HepG2 (cell line): ENCODE results near the gene CHKB. TPM values are rescaled to one million over a fixed set of nuclear protein-coding genes. Genes with fewer than 3 reads are reported as not detected.

Source experiments
- ATAC-seq: fragments of 200-7000 bp; cut with Tn5 transposase; 3 replicates; pipeline ENCODE4 v1.9.1; 2020; ENCODE audit warnings: mild to moderate bottlenecking, moderate library complexity
- BruUV-seq: library from RNA; stranded (reverse); fragments of 400-500 nt; replicated peaks from 2 replicates; lab custom pipeline; 2021; lab: Mats Ljungman, UMichigan
- CTCF ChIA-PET: fragments of 300-600 bp; formaldehyde crosslinking; extraction: SDS; loops from one replicate; lab custom pipeline; 2021; ENCODE audit warnings: low total read pairs, inconsistent platforms, low intra/inter-chr PET ratio; lab: Yijun Ruan, JAX
- POLR2A ChIA-PET: fragments of 350-600 bp; sonication (Branson Sonifier 250); formaldehyde crosslinking; loops from one replicate; lab custom pipeline; 2020; ENCODE audit warnings: antibody characterized with exemption, inconsistent platforms; lab: Yijun Ruan, JAX
- DNase-seq: peaks from one replicate; pipeline ENCODE4 v3.0.0-alpha.2; 2015; ENCODE audit warnings: low spot score
- FAIRE-seq: peaks from 3 replicates; lab custom pipeline; 2011; peaks lifted over from hg19 to GRCh38; lab: Jason Lieb, UNC
- H2AFZ ChIP-seq: one replicate; pipeline ENCODE4 v1.6.1; 2011; ENCODE audit warnings: low read length, inconsistent platforms
- H3K27ac ChIP-seq: fragments of 300-600 bp; 3 replicates; pipeline ENCODE4 v1.8.0; 2011; ENCODE audit warnings: mixed run types, mild to moderate bottlenecking, mixed read lengths, low read length, inconsistent platforms; ENCODE audit not compliant: insufficient read depth; ENCODE audit errors: extremely low read length
- H3K27me3 ChIP-seq, 2 experiments: fragments of 200-600 bp in 1 of 2; 2 replicates in 1 of 2; 3 replicates in 1 of 2; pipeline versions ENCODE4 v1.6.0 to v1.8.0; 2011; ENCODE audit warnings: low read length in 2 of 2, mild to moderate bottlenecking in 2 of 2, moderate library complexity in 2 of 2, inconsistent platforms in 1 of 2; ENCODE audit not compliant: insufficient read depth in 2 of 2, control insufficient read depth in 1 of 2
- H3K36me3 ChIP-seq, 2 experiments: fragments of 200-600 bp in 1 of 2; replicated peaks in 1 of 2; 2 replicates in 1 of 2; 3 replicates in 1 of 2; pipeline versions ENCODE4 v1.5.1 to v1.8.0; 2011; ENCODE audit warnings: low read length in 2 of 2, inconsistent platforms in 1 of 2; ENCODE audit not compliant: insufficient read depth in 2 of 2, control insufficient read depth in 1 of 2
- H3K4me1 ChIP-seq: 2 replicates; pipeline ENCODE4 v1.5.1; 2012; ENCODE audit warnings: low read length, inconsistent platforms; ENCODE audit not compliant: insufficient read depth
- H3K4me2 ChIP-seq: 2 replicates; pipeline ENCODE4 v1.6.0; 2011; ENCODE audit warnings: low read depth, low read length, inconsistent platforms
- H3K4me3 ChIP-seq, 3 experiments: fragments of 200-600 bp in 1 of 3; sonication (generic), shearing (Covaris generic) in 1 of 3; replicated peaks in 1 of 3; 2 replicates each; pipeline ENCODE4 v1.5.1; 2011 to 2016; ENCODE audit warnings: low read length in 3 of 3, inconsistent platforms in 2 of 3, low read depth in 2 of 3, mild to moderate bottlenecking in 2 of 3, control low read depth in 1 of 3, mixed read lengths in 1 of 3; ENCODE audit not compliant: insufficient read depth in 1 of 3
- H3K79me2 ChIP-seq: one replicate; pipeline ENCODE4 v1.6.1; 2011; ENCODE audit warnings: low read length, inconsistent platforms; ENCODE audit not compliant: insufficient read depth
- H3K9ac ChIP-seq: 2 replicates; pipeline ENCODE4 v1.6.0; 2011; ENCODE audit warnings: mild to moderate bottlenecking, low read depth, low read length, inconsistent platforms; ENCODE audit not compliant: insufficient read depth
- H3K9me3 ChIP-seq: 2 replicates; pipeline ENCODE4 v1.5.1; 2012; ENCODE audit warnings: mild to moderate bottlenecking, low read length
- H4K20me1 ChIP-seq: 2 replicates; pipeline ENCODE4 v1.6.0; 2011; ENCODE audit warnings: inconsistent platforms, mild to moderate bottlenecking, low read length, moderate library complexity; ENCODE audit not compliant: insufficient read depth
- EP300 ChIP-seq, 3 experiments: sonication (generic) in 1 of 3; formaldehyde crosslinking in 1 of 3; IDR thresholded peaks; 2 replicates each; pipeline versions ENCODE4 v1.5.1 to v1.6.1; 2011 to 2020; ENCODE audit warnings: low read depth in 2 of 3, low read length in 2 of 3, borderline replicate concordance in 1 of 3, improper control_type of control experiment in 1 of 3, mild to moderate bottlenecking in 1 of 3, missing genetic modification reagents in 1 of 3, moderate library complexity in 1 of 3
- HNRNPL ChIP-seq: fragments of 200-400 bp; formaldehyde crosslinking; IDR thresholded peaks from 2 replicates; pipeline ENCODE4 v1.6.1; 2017; ENCODE audit warnings: mild to moderate bottlenecking, low read depth, low read length
- SP5 ChIP-seq: IDR thresholded peaks from 2 replicates; pipeline ENCODE4 v1.6.1; 2016; ENCODE audit warnings: low read depth, borderline replicate concordance
- TEAD2 ChIP-seq: sonication (generic); formaldehyde crosslinking; IDR thresholded peaks from 2 replicates; pipeline ENCODE4 v1.9.0; 2021; ENCODE audit warnings: missing genetic modification reagents
- ZNF343 ChIP-seq: sonication (generic); formaldehyde crosslinking; IDR thresholded peaks from 2 replicates; pipeline ENCODE4 v1.4.0; 2020; ENCODE audit warnings: mild to moderate bottlenecking, missing genetic modification reagents
- WGBS: methylation state at CpG from one replicate; pipeline ENCODE4 v1.1.6; 2017; ENCODE audit warnings: low lambda C conversion rate; 5-methylcytosine and 5-hydroxymethylcytosine counted together
- in situ Hi-C: cut with HindIII; loops from 2 replicates; pipeline ENCODE4 v1.10.0; 2017; ENCODE audit warnings: low pct_unique_long_range_greater_than_20kb; ENCODE audit not compliant: extremely low pct_ligation_motif_present
- intact Hi-C: fragments of 100-400 bp; cut with micrococcal nuclease; formaldehyde crosslinking; loops from one replicate; pipeline ENCODE4 v1.10.0; 2022; ENCODE audit not compliant: unreplicated experiment
- polyA plus RNA-seq, 8 experiments: library from polyadenylated mRNA; depleted of rRNA in 3 of 8; stranded (reverse) in 7 of 8; unstranded in 1 of 8; fragments of >200 nt; fragmentation: Illumina TruSeq in 4 of 8; extraction: Trizol in 4 of 8; gene quantifications; 2 replicates each; pipeline versions ENCODE4 v1.2.1 to v1.2.3, GENCODE V29; 2011 to 2016; ENCODE audit warnings: low read depth in 4 of 8, missing spikeins in 1 of 8, mixed read lengths in 1 of 8; ENCODE audit not compliant: insufficient read depth in 1 of 8
- total RNA-seq, 5 experiments: library from RNA; depleted of rRNA; stranded (reverse); fragments of >200 nt; fragmentation: Illumina TruSeq; extraction: Trizol; gene quantifications; 2 replicates each; pipeline ENCODE4 v1.2.3, GENCODE V29; 2016; ENCODE audit warnings: low read depth in 1 of 5
- TF ChIP-seq, protein P1 (sequence below): sonication (generic); formaldehyde crosslinking; IDR thresholded peaks from 2 replicates; pipeline ENCODE4 v1.4.0; 2020; ENCODE audit warnings: missing genetic modification reagents, borderline replicate concordance

The CHKB gene
- total and polyA plus RNA-seq, 2 of the 13 experiments (the other 11 are each of a cell fraction or from before 2014, with no cell fraction given) = 24.5 to 42.7 TPM

DNA sequence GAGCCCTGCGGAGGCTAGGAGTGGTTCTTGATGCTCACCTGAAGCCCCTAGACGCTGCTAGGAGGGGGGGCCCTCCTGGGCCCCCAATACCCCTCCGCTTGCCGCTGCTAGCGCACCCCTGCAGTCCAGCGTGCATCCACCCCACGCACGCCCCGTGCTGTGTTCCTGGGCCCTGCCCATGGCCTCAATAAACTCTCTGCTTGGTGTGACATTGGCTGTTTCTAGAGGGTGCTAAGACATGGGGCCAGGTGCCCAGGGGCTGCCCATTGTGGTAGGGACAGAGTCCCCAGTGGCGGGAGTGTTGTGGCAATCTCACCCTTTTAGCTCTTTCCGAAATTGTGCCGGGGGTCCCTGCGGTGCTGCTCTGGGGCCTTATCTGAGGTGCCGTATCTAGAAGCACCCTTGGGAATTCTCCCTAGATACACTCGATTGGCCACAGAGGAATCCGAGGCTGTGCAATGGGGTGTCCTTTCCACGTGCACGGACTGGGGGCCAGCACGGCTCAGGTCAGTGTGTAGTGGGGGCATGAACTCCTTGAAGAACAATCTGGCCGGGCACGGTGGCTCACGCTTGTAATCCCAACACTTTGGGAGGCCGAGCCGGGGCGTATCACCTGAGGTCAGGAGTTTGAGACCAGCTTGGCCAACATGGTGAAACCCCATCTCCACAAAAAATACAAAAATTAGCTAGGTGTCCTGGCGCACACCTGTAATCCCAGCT lies 28.9 kb upstream of the CHKB start:
- POLR2A ChIA-PET = interaction anchor here (1.6 kb wide), 1 partner anchor 29 kb away, joined by 4 read pairs; the partner anchor contains the start of gene CHKB
- no peak for ATAC-seq
- no peaks in the 10 kb centered on the region for H3K79me2 ChIP-seq
- BruUV-seq = no TSS peak
- H3K9ac ChIP-seq = no peak overlapping the region
- H3K27ac ChIP-seq = no peak overlapping the region
- H3K4me2 ChIP-seq = no peak overlapping the region
- peaks cover 22% of the 10 kb centered on the region for H3K4me1 ChIP-seq
- H3K27me3 ChIP-seq = peaks cover 0 to 6% of the 10 kb centered on the region in 2 experiments; a peak in 2 of 5 replicates
- no peaks in the 10 kb centered on the region for H3K9me3 ChIP-seq
- intact Hi-C loops = no loop called here
- WGBS = 72% methylated on average over 13 of the region's 26 CpGs
- FAIRE-seq = no peak
- CTCF ChIA-PET = no interaction called here
- H3K36me3 ChIP-seq = no peaks in the 10 kb centered on the region
- in situ Hi-C loops = loop anchor here (5.0 kb wide), 1 partner anchor 34 kb away; the partner anchor contains the start of gene CPT1B
- DNase-seq = no peak
- no peak overlapping the region for H3K4me3 ChIP-seq
- no peak for TF ChIP-seq HNRNPL
- TF ChIP-seq TEAD2 (CRISPR knock-in tag) = no peak
- TF ChIP-seq EP300 (IDR thresholded peaks at IDR 0.05; ENCODE audit: low read depth in 2 of 2, low read length in 2 of 2) = no peak
- TF ChIP-seq EP300 (CRISPR knock-in tag; IDR thresholded peaks at IDR 0.05; ENCODE audit: borderline replicate concordance) = no peak
- TF ChIP-seq, protein P1, sequence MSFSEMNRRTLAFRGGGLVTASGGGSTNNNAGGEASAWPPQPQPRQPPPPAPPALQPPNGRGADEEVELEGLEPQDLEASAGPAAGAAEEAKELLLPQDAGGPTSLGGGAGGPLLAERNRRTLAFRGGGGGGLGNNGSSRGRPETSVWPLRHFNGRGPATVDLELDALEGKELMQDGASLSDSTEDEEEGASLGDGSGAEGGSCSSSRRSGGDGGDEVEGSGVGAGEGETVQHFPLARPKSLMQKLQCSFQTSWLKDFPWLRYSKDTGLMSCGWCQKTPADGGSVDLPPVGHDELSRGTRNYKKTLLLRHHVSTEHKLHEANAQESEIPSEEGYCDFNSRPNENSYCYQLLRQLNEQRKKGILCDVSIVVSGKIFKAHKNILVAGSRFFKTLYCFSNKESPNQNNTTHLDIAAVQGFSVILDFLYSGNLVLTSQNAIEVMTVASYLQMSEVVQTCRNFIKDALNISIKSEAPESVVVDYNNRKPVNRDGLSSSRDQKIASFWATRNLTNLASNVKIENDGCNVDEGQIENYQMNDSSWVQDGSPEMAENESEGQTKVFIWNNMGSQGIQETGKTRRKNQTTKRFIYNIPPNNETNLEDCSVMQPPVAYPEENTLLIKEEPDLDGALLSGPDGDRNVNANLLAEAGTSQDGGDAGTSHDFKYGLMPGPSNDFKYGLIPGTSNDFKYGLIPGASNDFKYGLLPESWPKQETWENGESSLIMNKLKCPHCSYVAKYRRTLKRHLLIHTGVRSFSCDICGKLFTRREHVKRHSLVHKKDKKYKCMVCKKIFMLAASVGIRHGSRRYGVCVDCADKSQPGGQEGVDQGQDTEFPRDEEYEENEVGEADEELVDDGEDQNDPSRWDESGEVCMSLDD (CRISPR knock-in tag) = no peak
- TF ChIP-seq SP5 (CRISPR knock-in tag) = no peak
- TF ChIP-seq ZNF343 (CRISPR knock-in tag) = no peak
- TF ChIP-seq, all 625 proteins: peak for 0
- no peak overlapping the region for H2AFZ ChIP-seq
- no peaks in the 10 kb centered on the region for H4K20me1 ChIP-seq
